ENCODE results near the gene WFDC1.

WFDC1 gene

GRCh38 chr16:84303516-84303915 is 8.8 kb downstream of the WFDC1 start:
- no peak for FAIRE-seq

- FAIRE-seq = no peak
Measured at GRCh38 chr16:84306564-84306963, 11.9 kb downstream of the WFDC1 start.

- no peak for FAIRE-seq
Measured at GRCh38 chr16:84307209-84307954, 12.7 kb downstream of the WFDC1 start.

- FAIRE-seq = no peak
Measured at GRCh38 chr16:84308120-84308519, 13.4 kb downstream of the WFDC1 start.

- no peak for FAIRE-seq
Measured at GRCh38 chr16:84310642-84311041, 16.0 kb downstream of the WFDC1 start.

GRCh38 chr16:84312783-84313382 is 18.2 kb downstream of the WFDC1 start:
- FAIRE-seq = no peak

GRCh38 chr16:84313921-84314320 is 19.2 kb downstream of the WFDC1 start:
- no peak for FAIRE-seq

GRCh38 chr16:84314373-84314772 is 19.7 kb downstream of the WFDC1 start:
- FAIRE-seq = no peak

GRCh38 chr16:84314814-84315213 is 20.1 kb downstream of the WFDC1 start:
- FAIRE-seq = no peak

- FAIRE-seq = no peak
Measured at GRCh38 chr16:84315422-84315821, 20.7 kb downstream of the WFDC1 start.

- FAIRE-seq = no peak
Measured at GRCh38 chr16:84318091-84318975, 23.7 kb downstream of the WFDC1 start.

GRCh38 chr16:84319146-84319760 is 24.6 kb downstream of the WFDC1 start:
- FAIRE-seq = no peak

- no peak for FAIRE-seq
Measured at GRCh38 chr16:84320511-84320910, 25.8 kb downstream of the WFDC1 start.

GRCh38 chr16:84321932-84322331 is 27.3 kb downstream of the WFDC1 start:
- FAIRE-seq = no peak

GRCh38 chr16:84322749-84323148 is 28.1 kb downstream of the WFDC1 start:
- no peak for FAIRE-seq

GRCh38 chr16:84323606-84324005 is 28.9 kb downstream of the WFDC1 start:
- no peak for FAIRE-seq

GRCh38 chr16:84324434-84325262 is 30.0 kb downstream of the WFDC1 start:
- FAIRE-seq = no peak

GRCh38 chr16:84326545-84326944 is 31.9 kb downstream of the WFDC1 start:
- FAIRE-seq = no peak

- no peak for FAIRE-seq
Measured at GRCh38 chr16:84327926-84328505, 33.3 kb downstream of the WFDC1 start.

GRCh38 chr16:84329016-84329415 is 34.3 kb downstream of the WFDC1 start:
- FAIRE-seq = no peak

GRCh38 chr16:84329843-84330684 is 35.4 kb downstream of the WFDC1 start:
- FAIRE-seq = no peak

All from G401.6 (cell line).